ENCODE measurements around the gene ANXA11.

Gene ANXA11

GRCh38 chr10:80110986-80111385 lies 94.4 kb downstream of the ANXA11 start:
- H3K4me3 ChIP-seq (ENCODE audit: low read length), result no peak overlapping the region
- H3K9me2 ChIP-seq (replicated peaks; ENCODE audit: control insufficient read depth, low read length), result no peaks in the 10 kb centered on the region
- no peak overlapping the region for H3K4me2 ChIP-seq (ENCODE audit: low read length)
- no peaks in the 10 kb centered on the region for H3F3A ChIP-seq (ENCODE audit: control insufficient read depth, insufficient read depth)
- no peaks in the 10 kb centered on the region for H3K4me1 ChIP-seq (ENCODE audit: control insufficient read depth, low read length)
- TF ChIP-seq CTCF (IDR thresholded peaks at IDR 0.05; ENCODE audit: low read depth, low read length, poor library complexity, severe bottlenecking), result no peak
- TF ChIP-seq EZH2phosphoT487 (IDR thresholded peaks at IDR 0.05; ENCODE audit: borderline replicate concordance, low read length), result no peak
- no peaks in the 10 kb centered on the region for H3K79me2 ChIP-seq (ENCODE audit: control insufficient read depth, low read length)
- H4K20me1 ChIP-seq (ENCODE audit: control insufficient read depth, insufficient read depth, low read depth, low read length), result no peaks in the 10 kb centered on the region
- H3K27me3 ChIP-seq (ENCODE audit: control insufficient read depth, low read length), result no peaks in the 10 kb centered on the region
- no peaks in the 10 kb centered on the region for H3K36me3 ChIP-seq (ENCODE audit: control insufficient read depth, low read length)
- no peak overlapping the region for H3K27ac ChIP-seq (ENCODE audit: low read depth, low read length)
- peaks cover 13% of the 10 kb centered on the region; the same call in 1 of the 2 replicates for H3K9me3 ChIP-seq (ENCODE audit: control insufficient read depth, insufficient read depth, low read length)

DNA sequence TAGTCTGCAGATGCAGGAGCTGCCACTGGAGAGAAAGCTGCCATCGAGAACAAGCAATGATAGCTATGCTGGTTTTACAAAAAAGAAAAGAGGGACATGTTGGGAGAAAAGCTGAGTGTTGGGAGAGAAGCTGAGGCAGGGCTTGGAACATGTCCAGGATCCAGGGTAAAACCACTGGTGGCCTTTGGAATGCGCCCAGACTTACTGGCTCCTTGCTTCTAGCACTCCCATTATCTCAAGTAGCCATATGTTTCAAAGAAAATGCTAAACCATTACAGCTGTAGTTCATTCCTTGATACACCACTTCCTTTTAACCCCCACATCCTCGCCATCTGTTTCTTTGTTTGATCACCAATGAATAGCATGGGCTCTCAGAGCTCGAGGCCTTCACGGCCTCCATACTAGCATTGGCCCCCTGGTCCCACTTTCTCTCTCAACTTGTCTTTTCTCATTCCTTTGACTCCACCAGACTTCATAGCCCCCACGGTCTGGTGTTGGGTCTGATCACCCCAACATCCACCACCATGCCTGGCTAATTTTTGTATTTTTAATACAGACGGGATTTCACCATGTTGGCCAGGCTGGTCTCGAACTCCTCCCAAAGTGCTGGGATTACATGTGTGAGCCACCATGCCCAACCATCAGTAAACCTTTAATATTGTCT lies 96.6 kb downstream of the ANXA11 start:
- Histone ChIP-seq H3K9me3 (ENCODE audit: control insufficient read depth, insufficient read depth, low read length) (peaks cover 13% of the 10 kb centered on the region; the same call in 1 of the 2 replicates), H3K4me3 (ENCODE audit: low read length) (no peak overlapping the region), H3K27ac (ENCODE audit: low read depth, low read length) (no peak overlapping the region), H3K4me1 (ENCODE audit: control insufficient read depth, low read length) (no peaks in the 10 kb centered on the region), H3K4me2 (ENCODE audit: low read length) (no peak overlapping the region), H3K9me2 (replicated peaks; ENCODE audit: control insufficient read depth, low read length) (no peaks in the 10 kb centered on the region), H4K20me1 (ENCODE audit: control insufficient read depth, insufficient read depth, low read depth, low read length) (no peaks in the 10 kb centered on the region), H3K27me3 (ENCODE audit: control insufficient read depth, low read length) (peaks cover 5% of the 10 kb centered on the region; the same call in 1 of the 2 replicates), H3F3A (ENCODE audit: control insufficient read depth, insufficient read depth) (no peaks in the 10 kb centered on the region), H3K79me2 (ENCODE audit: control insufficient read depth, low read length) (no peaks in the 10 kb centered on the region), H3K36me3 (ENCODE audit: control insufficient read depth, low read length) (no peaks in the 10 kb centered on the region)
- TF ChIP-seq EZH2phosphoT487 (IDR thresholded peaks at IDR 0.05; ENCODE audit: borderline replicate concordance, low read length) (no peak), CTCF (IDR thresholded peaks at IDR 0.05; ENCODE audit: low read depth, low read length, poor library complexity, severe bottlenecking) (no peak)

DNA sequence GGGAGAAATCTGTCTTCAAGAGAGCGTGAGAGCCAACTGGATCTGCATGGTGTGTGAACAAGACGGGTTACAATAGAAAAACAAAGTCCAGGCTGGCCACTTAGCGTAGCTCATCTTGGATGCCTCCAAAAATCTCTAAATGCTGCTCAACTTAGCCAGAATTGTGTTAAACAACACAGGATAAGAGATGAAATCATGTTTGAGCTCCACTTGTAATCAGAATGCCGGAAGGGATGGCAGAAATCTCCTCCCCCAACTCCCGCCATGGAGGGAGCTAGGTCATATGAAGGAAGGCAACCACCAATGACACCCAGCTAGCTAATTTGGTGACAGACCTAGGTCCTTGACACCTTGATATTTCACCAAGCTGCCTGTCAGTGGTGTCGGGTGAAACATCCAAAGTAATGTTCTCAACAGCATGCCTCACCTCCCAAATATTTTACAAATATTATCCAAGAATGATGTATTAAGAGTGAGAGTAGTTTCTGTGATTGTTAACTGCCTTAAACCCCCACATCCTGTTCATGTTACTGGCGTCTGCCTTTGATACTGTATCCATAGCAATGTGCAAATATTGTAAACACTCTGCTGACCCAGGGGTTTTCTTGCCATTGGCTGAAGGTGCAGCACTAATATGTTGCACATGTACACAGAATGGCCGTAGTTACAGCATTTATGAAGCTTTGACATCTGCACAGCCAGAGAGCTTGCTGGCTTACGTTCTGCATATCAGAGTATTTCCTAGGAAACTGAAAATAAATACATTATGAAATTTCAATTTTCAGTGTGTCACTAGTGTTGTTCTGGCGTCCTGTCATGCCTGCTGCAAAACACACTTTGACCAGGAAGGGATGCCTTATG lies 101.0 kb downstream of the ANXA11 start:
- TF ChIP-seq EZH2phosphoT487 (IDR thresholded peaks at IDR 0.05; ENCODE audit: borderline replicate concordance, low read length), result no peak
- TF ChIP-seq CTCF (IDR thresholded peaks at IDR 0.05; ENCODE audit: low read depth, low read length, poor library complexity, severe bottlenecking), result no peak
- Histone ChIP-seq H3K9me2 (replicated peaks; ENCODE audit: control insufficient read depth, low read length) (no peaks in the 10 kb centered on the region), H3K27ac (ENCODE audit: low read depth, low read length) (no peak overlapping the region), H3K79me2 (ENCODE audit: control insufficient read depth, low read length) (no peaks in the 10 kb centered on the region), H3K4me3 (ENCODE audit: low read length) (no peak overlapping the region), H3K4me1 (ENCODE audit: control insufficient read depth, low read length) (no peaks in the 10 kb centered on the region), H3F3A (ENCODE audit: control insufficient read depth, insufficient read depth) (no peaks in the 10 kb centered on the region), H3K4me2 (ENCODE audit: low read length) (no peak overlapping the region), H3K27me3 (ENCODE audit: control insufficient read depth, low read length) (peaks cover 5% of the 10 kb centered on the region; the same call in 1 of the 2 replicates), H4K20me1 (ENCODE audit: control insufficient read depth, insufficient read depth, low read depth, low read length) (no peaks in the 10 kb centered on the region), H3K36me3 (ENCODE audit: control insufficient read depth, low read length) (no peaks in the 10 kb centered on the region), H3K9me3 (ENCODE audit: control insufficient read depth, insufficient read depth, low read length) (peaks cover 9% of the 10 kb centered on the region; the same call in 1 of the 2 replicates)

Data from DOHH2 (cell line).